Right lung (tissue), 10 donors: ENCODE data around the gene IGFL3. TPM values are rescaled to one million over a fixed set of nuclear protein-coding genes. Genes with fewer than 3 reads are reported as not detected.
"Not testable (repeated sequence)": the region's sequence is repeated elsewhere in the genome, so short reads cannot be mapped to it uniquely, and the experiment has no call there.

Source experiments
- DNase-seq, 2 donors: peaks; one replicate each; pipeline ENCODE4 v3.0.0-alpha.2; 2013
- long read RNA-seq, 8 donors: transcript quantifications; one replicate each; lab custom pipeline, GENCODE V29; 2026
- polyA plus RNA-seq, 5 donors: library from polyadenylated mRNA; unstranded; fragments of 120-200 nt; gene quantifications; one replicate each; pipeline versions ENCODE4 v1.2.1 to v1.2.3, GENCODE V29; 2013; ENCODE audit warnings: inconsistent platforms in 1 of 5, low replicate concordance in 1 of 5; ENCODE audit not compliant: insufficient read length in 5 of 5, insufficient read depth in 1 of 5

Gene IGFL3
- polyA plus RNA-seq = not detected
- long read RNA-seq, donor 1 = 0 reads
- long read RNA-seq, donor 2 = 0 reads
- long read RNA-seq, donor 3 = 0 reads
- long read RNA-seq, donor 4 = 0 reads
- long read RNA-seq, donor 5 = 0 reads
- long read RNA-seq, donor 6 = 0 reads
- long read RNA-seq, donor 7 = 0 reads
- long read RNA-seq, donor 8 = 0 reads

GRCh38 chr19:46124638-46125115 lies at the start of gene IGFL3:
Gene IGFL3 (minus strand): TSS chr19:46124688. CDS start chr19:46124649, 39 bp downstream.
- no peak for DNase-seq

GRCh38 chr19:46173886-46174480 lies 49.5 kb upstream of the IGFL3 start:
- DNase-seq = no peak

GRCh38 chr19:46162731-46163130 lies 38.2 kb upstream of the IGFL3 start:
- DNase-seq = no peak

- not testable (repeated sequence) for DNase-seq
Observed at GRCh38 chr19:46161642-46162257, 37.3 kb upstream of the IGFL3 start.

GRCh38 chr19:46160233-46160775 lies 35.8 kb upstream of the IGFL3 start:
- DNase-seq = no peak

- DNase-seq = no peak
Observed at GRCh38 chr19:46159418-46160232, 35.1 kb upstream of the IGFL3 start.

GRCh38 chr19:46155237-46155636 lies 30.7 kb upstream of the IGFL3 start:
- no peak for DNase-seq

- no peak for DNase-seq
Observed at GRCh38 chr19:46150606-46151005, 26.1 kb upstream of the IGFL3 start.

- no peak for DNase-seq
Observed at GRCh38 chr19:46147791-46148288, 23.4 kb upstream of the IGFL3 start, which contains the start of gene IGFL2. Gene IGFL2 (plus strand): TSS chr19:46148238. CDS start chr19:46148279, 41 bp downstream.

GRCh38 chr19:46147166-46147740 lies 22.8 kb upstream of the IGFL3 start:
- no peak for DNase-seq

- no peak for DNase-seq
Observed at GRCh38 chr19:46144756-46145155, 20.3 kb upstream of the IGFL3 start.

GRCh38 chr19:46142294-46142693 lies 17.8 kb upstream of the IGFL3 start:
- no peak for DNase-seq

- no peak for DNase-seq
Observed at GRCh38 chr19:46141421-46141820, 16.9 kb upstream of the IGFL3 start.

GRCh38 chr19:46137915-46138473 lies 13.5 kb upstream of the IGFL3 start:
- no peak for DNase-seq

GRCh38 chr19:46134527-46134926 lies 10.0 kb upstream of the IGFL3 start:
- DNase-seq = no peak

- no peak for DNase-seq
Observed at GRCh38 chr19:46133777-46134241, 9.3 kb upstream of the IGFL3 start.

GRCh38 chr19:46133101-46133627 lies 8.7 kb upstream of the IGFL3 start:
- DNase-seq = peak; percentile 42 to 52

GRCh38 chr19:46132508-46133100 lies 8.1 kb upstream of the IGFL3 start:
- no peak for DNase-seq

GRCh38 chr19:46131485-46132143 lies 7.1 kb upstream of the IGFL3 start:
- DNase-seq = no peak
